ENCODE results near the gene CNPY1.

DNA sequence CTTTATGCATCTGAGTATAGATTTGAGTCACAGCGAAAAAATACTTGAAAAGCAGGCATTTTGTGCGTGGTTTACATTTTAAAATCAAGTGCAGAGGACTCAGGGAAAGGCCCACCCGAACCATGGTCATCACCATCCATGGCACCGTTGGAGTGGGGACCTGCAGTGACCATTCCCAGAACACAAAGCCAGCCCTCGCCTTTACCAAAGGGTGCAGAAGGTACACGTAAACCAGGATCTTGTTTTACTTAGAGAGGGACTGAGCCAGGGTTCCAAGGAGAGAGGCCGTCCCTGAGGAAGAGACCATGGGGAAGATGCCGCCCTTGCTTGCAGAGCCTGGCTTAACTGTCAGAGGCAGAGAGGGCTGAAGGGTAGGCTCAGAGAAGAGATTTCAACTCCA lies 12.0 kb upstream of the CNPY1 start:
- TF ChIP-seq POLR2AphosphoS5 (IDR thresholded peaks at IDR 0.05; ENCODE audit: low read depth, low read length) (no peak), REST (IDR thresholded peaks at IDR 0.05; ENCODE audit: insufficient read depth in 1 of 2, low read depth in 2 of 2, low read length in 2 of 2) (no peak), SIN3A (IDR thresholded peaks at IDR 0.05; ENCODE audit: borderline replicate concordance, insufficient read depth, low read length) (no peak), TAF1 (IDR thresholded peaks at IDR 0.05; ENCODE audit: borderline replicate concordance, insufficient read depth, low read length) (no peak), FOXP2 (optimal IDR thresholded peaks at IDR 0.05; ENCODE audit: borderline replicate concordance, extremely low read depth, extremely low read length, insufficient read depth) (no peak)
